ENCODE data around the gene PTPRT.

DNA sequence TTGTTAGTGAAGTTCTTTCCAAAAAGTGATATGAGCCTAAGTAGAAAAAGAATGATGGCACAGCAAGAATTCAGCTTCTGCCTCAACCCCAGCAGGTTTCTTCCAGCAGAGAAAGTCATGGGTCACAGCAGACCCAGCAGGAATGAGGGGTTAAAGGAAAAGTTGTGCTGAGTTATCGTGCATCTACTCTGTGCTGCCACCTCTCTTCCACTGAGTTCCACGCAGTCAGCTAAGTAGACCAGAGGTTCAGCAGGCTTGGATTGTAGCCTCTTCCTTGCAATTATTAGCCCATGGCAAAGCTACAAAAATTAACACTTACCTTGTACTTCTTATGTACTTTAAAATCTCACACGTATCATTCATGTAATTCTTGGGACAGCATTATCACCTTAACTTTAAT, 510.8 kb downstream of the PTPRT start:
- TF ChIP-seq EGR1 (IDR thresholded peaks at IDR 0.05) (no peak), RAD21 (IDR thresholded peaks at IDR 0.05; ENCODE audit: low read depth) (no peak), TAF1 (IDR thresholded peaks at IDR 0.05; ENCODE audit: low read depth) (no peak), CREB1 (IDR thresholded peaks at IDR 0.05; ENCODE audit: low read depth) (no peak), NFIC (IDR thresholded peaks at IDR 0.05) (no peak), EP300 (IDR thresholded peaks at IDR 0.05; ENCODE audit: borderline replicate concordance) (no peak), FOXM1 (IDR thresholded peaks at IDR 0.05; ENCODE audit: borderline replicate concordance, low read depth) (no peak), TCF12 (IDR thresholded peaks at IDR 0.05; ENCODE audit: low read depth) (no peak), CEBPB (IDR thresholded peaks at IDR 0.05) (no peak), YY1 (IDR thresholded peaks at IDR 0.05; ENCODE audit: low read depth) (no peak), ZBTB7A (IDR thresholded peaks at IDR 0.05; ENCODE audit: low read depth) (no peak)
- TF ChIP-seq, protein P1, sequence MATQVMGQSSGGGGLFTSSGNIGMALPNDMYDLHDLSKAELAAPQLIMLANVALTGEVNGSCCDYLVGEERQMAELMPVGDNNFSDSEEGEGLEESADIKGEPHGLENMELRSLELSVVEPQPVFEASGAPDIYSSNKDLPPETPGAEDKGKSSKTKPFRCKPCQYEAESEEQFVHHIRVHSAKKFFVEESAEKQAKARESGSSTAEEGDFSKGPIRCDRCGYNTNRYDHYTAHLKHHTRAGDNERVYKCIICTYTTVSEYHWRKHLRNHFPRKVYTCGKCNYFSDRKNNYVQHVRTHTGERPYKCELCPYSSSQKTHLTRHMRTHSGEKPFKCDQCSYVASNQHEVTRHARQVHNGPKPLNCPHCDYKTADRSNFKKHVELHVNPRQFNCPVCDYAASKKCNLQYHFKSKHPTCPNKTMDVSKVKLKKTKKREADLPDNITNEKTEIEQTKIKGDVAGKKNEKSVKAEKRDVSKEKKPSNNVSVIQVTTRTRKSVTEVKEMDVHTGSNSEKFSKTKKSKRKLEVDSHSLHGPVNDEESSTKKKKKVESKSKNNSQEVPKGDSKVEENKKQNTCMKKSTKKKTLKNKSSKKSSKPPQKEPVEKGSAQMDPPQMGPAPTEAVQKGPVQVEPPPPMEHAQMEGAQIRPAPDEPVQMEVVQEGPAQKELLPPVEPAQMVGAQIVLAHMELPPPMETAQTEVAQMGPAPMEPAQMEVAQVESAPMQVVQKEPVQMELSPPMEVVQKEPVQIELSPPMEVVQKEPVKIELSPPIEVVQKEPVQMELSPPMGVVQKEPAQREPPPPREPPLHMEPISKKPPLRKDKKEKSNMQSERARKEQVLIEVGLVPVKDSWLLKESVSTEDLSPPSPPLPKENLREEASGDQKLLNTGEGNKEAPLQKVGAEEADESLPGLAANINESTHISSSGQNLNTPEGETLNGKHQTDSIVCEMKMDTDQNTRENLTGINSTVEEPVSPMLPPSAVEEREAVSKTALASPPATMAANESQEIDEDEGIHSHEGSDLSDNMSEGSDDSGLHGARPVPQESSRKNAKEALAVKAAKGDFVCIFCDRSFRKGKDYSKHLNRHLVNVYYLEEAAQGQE (IDR thresholded peaks at IDR 0.05; ENCODE audit: low read depth): no peak
- TF ChIP-seq, protein P2, sequence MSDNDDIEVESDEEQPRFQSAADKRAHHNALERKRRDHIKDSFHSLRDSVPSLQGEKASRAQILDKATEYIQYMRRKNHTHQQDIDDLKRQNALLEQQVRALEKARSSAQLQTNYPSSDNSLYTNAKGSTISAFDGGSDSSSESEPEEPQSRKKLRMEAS (IDR thresholded peaks at IDR 0.05): no peak
- TF ChIP-seq, protein P3, sequence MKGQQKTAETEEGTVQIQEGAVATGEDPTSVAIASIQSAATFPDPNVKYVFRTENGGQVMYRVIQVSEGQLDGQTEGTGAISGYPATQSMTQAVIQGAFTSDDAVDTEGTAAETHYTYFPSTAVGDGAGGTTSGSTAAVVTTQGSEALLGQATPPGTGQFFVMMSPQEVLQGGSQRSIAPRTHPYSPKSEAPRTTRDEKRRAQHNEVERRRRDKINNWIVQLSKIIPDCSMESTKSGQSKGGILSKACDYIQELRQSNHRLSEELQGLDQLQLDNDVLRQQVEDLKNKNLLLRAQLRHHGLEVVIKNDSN (IDR thresholded peaks at IDR 0.05): no peak

Data from Ishikawa (cell line).